ENCODE measurements around the gene ORAI3. TPM values are rescaled to one million over a fixed set of nuclear protein-coding genes. Genes with fewer than 3 reads are reported as not detected.

The ORAI3 gene
- total and polyA plus RNA-seq, 2 of the 13 experiments (the other 11 are each of a cell fraction or from before 2014, with no cell fraction given), result 11.4 to 32.0 TPM

- 0 out of 2 replicates have a peak, but pooled peaks have one; percentile 37 for TF ChIP-seq POGZ (CRISPR knock-in tag; IDR thresholded peaks at IDR 0.05)
- TF ChIP-seq IRX3 (CRISPR knock-in tag; IDR thresholded peaks at IDR 0.05; ENCODE audit: borderline replicate concordance, low read depth), result no peak
- TF ChIP-seq ZKSCAN1 (IDR thresholded peaks at IDR 0.05; ENCODE audit: low read length), result peak; percentile 36; the same call in 1 of the 2 replicates
- TF ChIP-seq ZNF317 (CRISPR knock-in tag; IDR thresholded peaks at IDR 0.05), result 0 out of 2 replicates have a peak, but pooled peaks have one; percentile 36
- no peak for TF ChIP-seq ATF7 (IDR thresholded peaks at IDR 0.05)
- no peak for TF ChIP-seq ATF7 (CRISPR knock-in tag; IDR thresholded peaks at IDR 0.05)
- no peak for TF ChIP-seq ZBTB46 (CRISPR knock-in tag; IDR thresholded peaks at IDR 0.05; ENCODE audit: borderline replicate concordance)
- no peak; the same call in 1 of the 2 replicates for TF ChIP-seq HOXA3 (CRISPR knock-in tag; IDR thresholded peaks at IDR 0.05)
- TF ChIP-seq MEIS1 (CRISPR knock-in tag; IDR thresholded peaks at IDR 0.05; ENCODE audit: borderline replicate concordance), result no peak
- no peak for TF ChIP-seq SMAD3 (CRISPR knock-in tag; IDR thresholded peaks at IDR 0.05)
- TF ChIP-seq PRDM4 (CRISPR knock-in tag; IDR thresholded peaks at IDR 0.05; ENCODE audit: borderline replicate concordance), result no peak
- TF ChIP-seq ZNF362 (CRISPR knock-in tag; IDR thresholded peaks at IDR 0.05; ENCODE audit: borderline replicate concordance), result peak; percentile 85
- TF ChIP-seq FOXO1 (CRISPR knock-in tag; IDR thresholded peaks at IDR 0.05), result no peak
- no peak for TF ChIP-seq ZBTB25 (CRISPR knock-in tag; IDR thresholded peaks at IDR 0.05)
- TF ChIP-seq, protein P1, sequence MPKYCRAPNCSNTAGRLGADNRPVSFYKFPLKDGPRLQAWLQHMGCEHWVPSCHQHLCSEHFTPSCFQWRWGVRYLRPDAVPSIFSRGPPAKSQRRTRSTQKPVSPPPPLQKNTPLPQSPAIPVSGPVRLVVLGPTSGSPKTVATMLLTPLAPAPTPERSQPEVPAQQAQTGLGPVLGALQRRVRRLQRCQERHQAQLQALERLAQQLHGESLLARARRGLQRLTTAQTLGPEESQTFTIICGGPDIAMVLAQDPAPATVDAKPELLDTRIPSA (CRISPR knock-in tag; IDR thresholded peaks at IDR 0.05; ENCODE audit: borderline replicate concordance), result no peak
- TF ChIP-seq, protein P2, sequence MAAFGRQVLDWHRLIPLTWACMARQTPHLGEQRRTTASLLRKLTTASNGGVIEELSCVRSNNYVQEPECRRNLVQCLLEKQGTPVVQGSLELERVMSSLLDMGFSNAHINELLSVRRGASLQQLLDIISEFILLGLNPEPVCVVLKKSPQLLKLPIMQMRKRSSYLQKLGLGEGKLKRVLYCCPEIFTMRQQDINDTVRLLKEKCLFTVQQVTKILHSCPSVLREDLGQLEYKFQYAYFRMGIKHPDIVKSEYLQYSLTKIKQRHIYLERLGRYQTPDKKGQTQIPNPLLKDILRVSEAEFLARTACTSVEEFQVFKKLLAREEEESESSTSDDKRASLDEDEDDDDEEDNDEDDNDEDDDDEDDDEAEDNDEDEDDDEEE (CRISPR knock-in tag; IDR thresholded peaks at IDR 0.05), result no peak
These were observed 48.3 kb upstream of the ORAI3 start (continued) for GRCh38 chr16:30900588-30900987.
